GM21737 (cell line): ENCODE measurements around the gene CCR7.
"Not testable (repeated sequence)": the region's sequence is repeated elsewhere in the genome, so short reads cannot be mapped to it uniquely, and the experiment has no call there.

Source experiments
- ATAC-seq: cut with Tn5 transposase; IDR thresholded peaks from one replicate; pipeline ENCODE4 v1.9.1; 2021; ENCODE audit warnings: mild to moderate bottlenecking, moderate library complexity; ENCODE audit not compliant: unreplicated experiment

Gene CCR7

DNA sequence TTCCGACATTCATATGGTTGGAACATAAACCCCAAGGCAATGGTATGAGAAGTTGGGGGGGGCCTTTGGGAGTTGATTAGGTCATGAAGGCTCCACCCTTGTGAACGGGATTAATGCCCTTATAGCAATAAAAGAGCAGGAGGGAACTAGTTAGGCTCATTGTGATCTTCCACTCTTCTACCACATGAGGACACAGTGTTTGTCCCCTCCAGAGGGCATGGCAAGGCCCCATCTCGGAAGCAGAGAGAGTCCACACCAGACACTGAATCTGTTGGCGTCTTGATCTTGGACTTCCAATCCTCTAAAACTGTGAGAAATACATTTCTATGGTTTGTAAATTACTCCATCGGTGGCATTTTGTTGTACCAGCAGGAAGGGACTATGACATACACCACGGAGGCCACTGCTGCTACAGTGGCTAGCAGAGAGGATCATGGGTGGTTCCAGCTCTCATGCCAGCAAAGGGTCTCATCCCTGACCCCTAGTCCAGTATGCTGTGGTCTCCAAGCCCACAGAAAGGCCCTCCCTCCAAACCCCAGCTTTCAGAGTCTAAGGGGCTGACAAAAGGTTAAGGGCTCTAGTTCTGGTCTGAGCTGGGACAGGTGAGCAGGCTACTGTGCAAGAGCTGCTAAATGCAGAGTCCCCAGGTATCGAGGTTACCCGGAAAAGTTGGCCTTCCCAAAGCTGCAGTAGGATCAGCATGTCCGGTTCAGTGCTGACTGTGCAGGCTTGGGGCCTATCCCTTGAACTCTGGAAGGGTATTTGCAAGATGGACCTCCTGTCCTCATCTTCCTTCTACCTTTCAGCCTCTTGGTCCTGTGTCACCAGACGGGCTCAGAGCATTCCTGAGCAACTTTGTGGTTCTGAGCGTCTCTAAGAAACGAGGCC, 12.2 kb downstream of the CCR7 start:
- ATAC-seq = no peak

DNA sequence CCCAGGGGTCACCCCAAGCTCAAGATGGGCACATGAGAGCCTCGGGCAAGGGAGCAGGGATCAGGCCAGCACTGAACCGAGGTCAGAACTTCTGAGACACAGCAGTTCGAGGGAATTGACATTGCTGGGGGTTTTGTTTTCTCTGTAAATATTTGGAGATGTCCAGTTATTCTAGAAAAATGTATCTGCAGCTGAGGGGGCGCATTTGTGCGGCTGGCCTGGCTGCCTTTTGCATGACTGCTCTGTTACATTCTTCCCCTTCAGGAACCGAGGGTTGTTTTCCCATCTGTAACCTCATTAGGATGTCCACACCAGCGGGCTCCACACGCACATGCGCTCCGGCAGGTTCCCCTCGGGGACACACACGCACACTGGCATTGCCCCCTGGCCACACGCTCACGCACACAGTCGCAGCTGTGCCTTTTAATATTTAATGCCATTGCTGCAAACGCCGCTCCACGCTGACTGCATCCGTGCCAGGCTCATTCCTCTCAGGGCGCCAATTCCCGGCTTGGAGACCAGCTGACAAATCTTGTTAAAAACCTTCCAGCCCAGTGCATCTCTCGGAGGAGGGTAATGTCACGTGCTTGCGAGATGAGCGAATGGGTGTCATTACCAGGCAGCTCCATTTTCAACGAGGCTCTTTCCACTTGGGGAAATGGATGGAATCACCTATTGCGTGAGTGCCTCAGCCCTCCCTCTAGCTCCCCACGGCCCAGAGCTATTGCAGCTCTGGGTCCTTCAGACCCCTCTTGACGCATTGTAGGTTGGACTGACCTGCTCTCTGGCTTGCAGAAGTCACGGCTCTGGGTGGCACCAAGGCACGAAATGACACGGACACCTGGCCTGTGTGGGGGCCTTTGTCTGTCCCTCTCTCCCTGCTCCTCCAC, 13.1 kb downstream of the CCR7 start:
- no peak for ATAC-seq

DNA sequence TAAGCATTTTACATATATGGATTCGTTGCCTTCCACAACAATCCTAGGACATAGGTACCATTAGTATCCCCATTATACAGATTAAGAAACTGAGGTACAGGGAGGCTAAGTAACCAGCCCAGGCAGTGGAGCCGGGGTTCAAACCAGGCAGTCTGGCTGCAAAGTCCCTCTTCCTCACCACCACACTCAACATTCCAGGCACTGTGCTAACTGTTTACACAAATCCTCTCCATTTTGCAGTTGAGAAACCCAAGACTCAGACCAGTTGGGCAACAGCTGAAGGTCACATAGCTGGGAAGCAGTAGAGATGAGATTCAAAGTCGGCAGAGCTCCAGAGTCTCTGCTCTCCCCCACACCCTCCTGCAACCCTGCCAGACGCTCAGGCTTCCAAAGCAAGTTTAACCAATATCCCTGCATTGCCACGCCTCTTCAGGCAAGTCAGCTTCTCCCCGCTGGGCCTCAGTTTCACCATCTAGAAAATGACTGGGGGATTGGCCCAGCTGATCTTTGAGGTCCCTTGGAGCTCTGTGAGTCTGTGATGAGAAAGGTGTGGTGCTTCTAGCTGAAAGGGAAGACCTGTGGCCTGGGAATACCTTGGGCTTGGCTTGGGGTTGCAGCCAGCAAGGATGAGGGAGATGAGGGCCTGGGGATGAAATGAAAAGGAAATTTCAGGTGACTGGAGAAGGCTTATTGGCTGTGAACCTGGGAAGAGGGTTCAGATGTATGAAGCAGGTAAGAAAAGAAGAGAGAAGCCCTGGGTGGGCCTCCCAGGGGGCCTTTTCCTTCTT, 14.0 kb downstream of the CCR7 start:
- ATAC-seq = no peak

DNA sequence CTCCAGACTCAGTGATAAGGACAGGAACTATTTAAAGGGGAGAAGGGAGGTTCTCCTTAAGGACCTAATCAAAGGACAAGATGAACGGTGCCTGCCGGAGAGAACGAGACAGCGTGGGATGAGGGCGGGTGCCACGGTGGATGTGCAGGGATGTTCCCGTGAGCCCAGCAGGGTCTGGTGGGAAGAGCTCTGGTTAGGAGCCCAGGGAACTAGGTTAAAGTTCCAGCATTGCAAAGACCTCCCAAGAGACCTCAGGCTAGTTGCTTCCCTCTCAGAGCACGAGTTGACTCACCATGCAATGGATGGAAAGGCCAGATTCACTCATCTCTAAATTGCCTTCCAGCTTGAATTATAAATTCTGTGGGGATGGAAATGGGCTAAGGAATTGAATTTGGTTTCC, 14.7 kb downstream of the CCR7 start:
- no peak for ATAC-seq

DNA sequence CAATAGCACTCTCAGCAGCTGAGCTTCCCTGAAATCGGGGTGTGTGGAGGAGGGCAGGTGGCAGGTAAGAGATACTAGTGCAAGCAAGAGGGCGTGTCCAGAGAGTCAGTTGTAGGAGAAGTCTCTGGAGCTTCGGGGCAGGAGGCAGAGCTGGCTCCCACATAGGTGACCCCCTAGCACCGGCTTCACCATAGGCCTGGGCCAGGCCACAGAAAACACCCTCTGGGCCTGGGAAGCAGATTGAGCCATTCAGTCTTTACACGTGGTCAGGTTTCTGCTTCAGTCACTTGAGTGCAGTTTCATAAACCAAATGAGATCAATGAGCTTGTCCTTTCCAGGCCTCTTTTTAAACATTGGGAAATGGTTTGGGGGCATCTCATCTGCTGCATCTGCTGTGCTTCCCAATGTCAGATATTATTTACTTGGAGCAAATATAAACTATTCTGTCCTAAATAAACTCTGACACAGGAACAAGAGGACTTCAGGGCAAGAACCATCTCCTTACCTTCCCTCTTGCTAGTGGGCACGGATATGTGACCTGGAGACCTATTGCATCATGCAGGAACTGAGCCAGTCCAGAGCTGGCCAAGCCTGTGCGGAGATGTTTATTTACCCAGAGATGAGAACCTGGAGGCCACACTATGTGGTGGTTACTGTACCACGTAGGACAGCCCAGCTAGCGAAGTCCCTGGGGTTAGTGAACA, 16.1 kb downstream of the CCR7 start:
- ATAC-seq = no peak

DNA sequence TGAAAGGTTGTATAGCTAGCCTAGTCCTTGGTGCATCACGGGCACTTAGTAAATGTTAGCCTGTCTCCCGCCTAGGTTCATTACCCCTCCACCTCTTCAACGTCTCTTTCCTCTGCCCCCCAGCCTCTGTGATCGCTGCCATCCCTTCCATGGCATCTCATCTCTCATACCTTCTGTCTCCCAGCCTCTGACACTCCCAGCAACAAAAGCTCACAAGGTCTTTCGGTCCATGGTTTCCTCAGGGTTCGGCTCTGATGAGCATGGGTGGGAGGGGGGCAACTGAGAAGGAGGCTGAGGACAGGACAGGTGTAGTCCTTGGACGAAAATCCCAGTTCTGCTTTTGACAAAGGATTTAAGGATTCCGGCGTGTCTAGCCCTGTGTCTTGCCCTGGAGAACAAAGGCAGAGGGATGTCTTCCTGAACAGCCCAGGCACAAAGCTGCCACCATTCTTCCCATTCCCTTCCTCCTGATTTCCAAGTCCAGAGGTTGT, 16.7 kb downstream of the CCR7 start:
- ATAC-seq = no peak

DNA sequence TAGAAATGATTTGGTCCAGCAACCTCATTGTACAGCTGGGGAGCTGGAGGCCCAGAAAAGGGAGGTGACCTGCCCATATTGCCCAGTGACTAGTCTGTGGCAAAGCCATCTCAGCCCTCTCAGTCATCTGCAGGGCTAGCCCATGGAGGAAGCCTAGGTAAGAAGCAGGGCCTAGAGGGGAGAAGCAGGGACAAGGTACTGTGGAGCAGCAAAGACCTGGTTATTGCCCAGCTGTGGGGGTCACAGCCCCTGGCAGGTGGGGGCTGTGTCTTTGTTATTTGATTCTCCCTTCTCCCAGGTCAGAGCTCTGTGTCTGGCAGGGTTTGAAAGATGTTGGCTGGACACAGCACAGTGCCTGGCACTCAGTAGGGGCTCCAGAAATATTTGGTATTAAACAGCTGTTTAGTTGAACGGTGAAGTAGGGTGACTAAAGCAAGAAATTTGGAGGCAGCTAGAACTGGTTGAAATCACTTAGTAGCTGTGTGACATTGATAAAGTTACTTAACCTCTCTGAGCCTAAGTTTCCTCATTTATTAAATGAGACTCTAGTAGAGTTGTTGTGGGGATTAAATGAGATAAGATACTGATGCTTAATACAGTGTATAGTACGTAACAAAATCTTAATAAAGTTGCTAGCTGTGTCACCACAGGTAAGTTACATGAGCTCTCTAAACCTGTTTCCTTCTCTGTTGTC, 17.3 kb downstream of the CCR7 start:
- ATAC-seq = no peak

DNA sequence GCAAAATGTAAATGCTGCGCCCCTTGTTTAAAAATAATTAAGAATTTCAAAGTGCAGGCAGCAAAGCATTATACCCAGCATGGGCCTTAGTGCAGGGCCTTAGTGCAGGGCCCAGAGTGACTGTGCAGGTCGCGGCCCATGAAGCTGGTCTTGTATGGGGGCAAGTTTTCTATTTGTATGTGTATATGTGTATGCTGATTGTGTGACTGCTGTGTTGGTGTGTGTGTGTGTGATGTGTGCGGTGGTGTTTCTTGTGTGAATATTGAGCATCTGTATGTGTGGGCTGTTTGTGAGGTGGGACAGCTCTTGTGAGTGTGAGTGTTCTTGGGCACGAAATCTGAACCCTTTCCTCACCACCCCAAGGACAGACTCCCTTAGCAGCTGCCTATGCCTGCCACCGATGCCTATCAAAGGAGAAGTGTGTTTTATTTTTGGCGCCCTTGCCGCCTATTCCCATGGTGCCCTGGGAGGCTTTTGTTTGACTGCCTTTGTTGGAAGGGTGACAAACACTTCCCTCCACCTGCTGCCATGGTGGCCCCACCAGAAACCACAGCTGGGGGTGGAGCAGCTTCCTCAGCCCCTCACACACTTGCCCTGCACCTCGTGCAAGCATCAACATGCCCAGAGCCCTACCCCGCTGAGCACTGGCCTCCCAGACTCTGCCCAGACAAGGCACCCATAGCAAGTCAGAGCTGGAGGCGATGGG, 18.0 kb downstream of the CCR7 start:
- no peak for ATAC-seq

DNA sequence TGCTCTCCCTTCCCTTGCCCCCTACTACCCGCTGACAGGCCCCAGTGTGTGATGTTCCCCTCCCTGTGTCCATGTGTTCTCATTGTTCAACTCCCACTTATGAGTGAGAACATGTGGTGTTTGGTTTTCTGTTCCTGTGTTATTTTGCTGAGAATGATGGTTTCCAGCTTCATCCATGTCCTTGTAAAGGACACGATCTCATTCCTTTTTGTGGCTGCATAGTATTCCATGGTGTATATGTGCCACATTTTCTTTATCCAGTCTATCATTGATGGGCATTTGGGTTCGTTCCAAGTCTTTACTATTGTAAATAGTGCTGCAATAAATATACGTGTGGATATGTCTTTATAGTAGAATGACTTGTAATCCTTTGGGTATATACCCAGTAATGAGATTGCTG, 18.8 kb downstream of the CCR7 start:
- ATAC-seq = not testable (repeated sequence)

DNA sequence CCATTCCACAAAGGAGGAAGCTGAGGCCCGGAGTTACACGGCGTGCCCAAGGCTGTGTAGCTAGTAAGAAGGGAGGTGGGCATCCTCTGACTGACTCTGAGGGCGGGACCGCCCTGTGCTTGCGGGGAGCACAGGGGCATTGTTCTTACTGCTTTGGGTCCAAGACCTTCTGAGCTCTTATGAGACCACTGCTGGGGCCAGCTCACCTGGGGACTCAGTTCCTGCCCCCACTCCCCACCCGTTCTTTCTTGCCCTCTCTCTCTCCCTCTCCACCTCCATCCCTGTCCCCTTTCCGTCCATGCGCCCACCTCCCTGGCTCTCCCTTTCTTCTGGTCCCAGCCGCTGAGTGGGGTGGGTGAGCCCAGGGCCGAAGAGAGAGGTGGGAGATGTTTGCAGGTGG, 19.6 kb downstream of the CCR7 start:
- ATAC-seq = no peak

DNA sequence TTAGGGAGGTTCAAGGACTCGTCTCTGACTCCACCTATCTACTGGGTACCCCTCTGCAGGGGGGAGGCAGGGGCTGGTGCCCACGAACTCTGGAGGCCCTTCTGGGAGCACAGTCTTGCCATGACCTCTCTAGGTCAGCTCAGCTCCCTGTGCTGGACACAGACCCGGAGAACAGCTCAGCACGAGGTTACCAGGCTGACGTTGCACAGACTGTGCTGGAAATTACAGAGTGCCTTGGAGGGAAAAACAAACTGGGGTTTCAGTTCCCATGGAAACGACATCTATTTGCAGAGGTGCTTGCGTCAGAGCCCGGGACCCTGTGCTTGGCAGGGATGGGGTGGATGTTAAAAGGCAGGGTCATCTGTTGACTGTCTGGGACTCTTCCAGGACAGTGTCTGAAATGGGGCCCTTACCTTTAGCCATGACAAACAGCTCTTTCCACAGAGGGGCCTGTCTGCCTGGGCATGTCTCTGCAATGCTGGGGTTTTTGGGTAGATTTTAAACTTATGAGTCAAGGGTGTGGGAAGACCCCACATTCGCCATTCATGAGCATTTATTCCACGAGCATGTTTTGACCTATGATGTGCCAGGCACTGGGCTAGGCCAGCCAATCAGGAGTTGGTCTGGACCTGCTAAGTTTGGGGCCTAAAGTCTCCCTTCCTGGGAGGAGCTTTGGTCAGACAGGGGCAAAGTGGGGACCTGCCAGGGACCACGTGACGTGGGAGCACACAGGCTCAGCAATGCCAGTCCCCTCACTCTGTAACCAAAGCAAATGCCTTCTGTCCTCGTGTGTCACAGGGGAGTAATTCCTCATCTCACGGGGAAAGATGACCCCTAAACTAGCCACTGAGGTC, 22.5 kb downstream of the CCR7 start:
- ATAC-seq = peak; percentile 48

DNA sequence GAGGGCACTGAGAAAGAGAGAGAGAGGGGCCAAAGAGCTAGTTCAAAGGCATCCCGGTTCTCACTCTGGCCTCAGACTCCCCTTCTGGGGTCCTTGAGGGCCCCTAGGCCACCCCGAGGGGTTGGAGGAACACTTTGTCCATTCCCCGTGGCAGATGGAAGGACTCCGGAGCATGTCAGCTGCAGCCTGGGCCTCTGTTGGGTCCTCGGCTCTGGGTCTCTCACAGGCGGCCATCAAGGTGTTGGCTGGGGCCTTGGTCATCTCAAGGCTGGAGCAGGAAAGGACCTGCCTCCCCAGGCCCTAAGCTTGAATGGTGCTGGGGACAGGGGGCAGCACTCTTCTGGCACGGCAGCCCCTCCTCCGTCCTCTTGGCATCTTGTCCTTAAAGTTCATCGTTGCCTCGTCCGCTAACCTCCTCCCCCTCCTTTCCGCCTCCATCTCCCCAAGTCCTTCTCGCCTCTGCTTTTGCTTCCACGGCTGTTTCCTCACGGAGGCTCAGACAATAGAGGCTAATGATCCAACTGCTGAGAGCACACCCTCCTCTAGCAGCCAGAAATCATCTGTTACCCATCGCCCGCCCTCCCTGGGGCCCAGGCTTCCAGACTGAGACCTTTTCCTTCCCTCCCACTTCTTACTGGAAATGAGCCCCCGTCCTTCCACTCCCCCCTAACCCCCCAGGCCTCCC, 23.3 kb downstream of the CCR7 start:
- no peak for ATAC-seq

DNA sequence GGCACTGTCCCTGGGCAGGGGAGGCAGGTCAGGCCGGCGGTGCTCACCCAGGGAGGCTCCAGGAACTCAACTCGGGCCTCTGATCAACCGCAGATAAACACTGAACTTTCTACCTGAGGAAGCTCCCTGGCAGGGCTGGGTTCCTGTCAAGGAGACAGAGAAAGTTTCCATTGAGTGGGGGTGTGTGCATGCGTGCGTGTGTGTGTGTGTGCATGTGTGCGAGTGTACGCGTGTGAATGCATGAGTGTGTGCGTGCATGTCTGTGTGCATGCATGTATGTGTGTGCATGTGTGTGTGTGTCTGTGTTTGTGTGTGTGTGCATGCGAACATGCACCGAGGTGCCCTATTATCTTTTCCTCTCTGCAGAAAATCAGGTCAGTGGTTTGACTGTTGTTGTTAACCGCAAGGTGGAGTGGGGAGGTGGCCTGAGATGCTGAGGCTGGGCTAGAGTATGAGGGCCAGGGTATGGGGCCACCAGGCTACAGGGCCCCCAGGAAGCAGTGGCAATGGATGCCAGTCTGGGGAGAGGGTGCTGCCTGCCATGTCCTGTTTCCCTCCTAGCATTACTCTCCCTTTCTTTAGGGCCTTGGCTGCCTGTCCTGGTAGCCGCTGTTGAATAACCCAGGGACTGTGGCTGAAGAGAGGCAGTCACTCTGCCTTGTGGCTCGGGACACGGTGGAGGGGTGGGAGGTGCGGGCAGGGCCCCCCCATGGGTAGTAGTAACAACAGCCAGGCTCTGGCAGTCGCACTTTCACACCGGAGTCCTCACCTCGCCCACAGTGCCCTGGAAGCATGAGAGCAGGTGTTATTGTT, 24.0 kb downstream of the CCR7 start:
- no peak for ATAC-seq

DNA sequence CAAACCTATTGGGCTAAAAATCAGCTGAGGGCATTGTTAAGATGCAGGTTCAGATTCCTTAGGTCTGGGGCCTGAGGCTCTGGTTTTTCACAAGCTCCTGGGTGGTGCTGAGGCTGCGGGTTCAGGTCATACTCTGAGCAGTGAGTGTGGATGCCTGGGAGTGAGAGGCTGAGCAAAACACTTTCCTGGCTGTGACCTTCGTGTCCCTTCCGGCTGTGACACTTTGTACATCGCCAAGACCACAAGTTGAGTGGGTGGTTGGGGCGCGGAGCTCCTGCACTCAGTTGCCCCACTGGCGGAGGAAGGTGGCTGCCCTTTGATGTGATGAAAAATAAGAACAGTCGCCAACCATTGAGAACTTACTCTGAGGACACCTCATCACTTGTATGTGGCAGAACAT, 24.8 kb downstream of the CCR7 start:
- no peak for ATAC-seq

DNA sequence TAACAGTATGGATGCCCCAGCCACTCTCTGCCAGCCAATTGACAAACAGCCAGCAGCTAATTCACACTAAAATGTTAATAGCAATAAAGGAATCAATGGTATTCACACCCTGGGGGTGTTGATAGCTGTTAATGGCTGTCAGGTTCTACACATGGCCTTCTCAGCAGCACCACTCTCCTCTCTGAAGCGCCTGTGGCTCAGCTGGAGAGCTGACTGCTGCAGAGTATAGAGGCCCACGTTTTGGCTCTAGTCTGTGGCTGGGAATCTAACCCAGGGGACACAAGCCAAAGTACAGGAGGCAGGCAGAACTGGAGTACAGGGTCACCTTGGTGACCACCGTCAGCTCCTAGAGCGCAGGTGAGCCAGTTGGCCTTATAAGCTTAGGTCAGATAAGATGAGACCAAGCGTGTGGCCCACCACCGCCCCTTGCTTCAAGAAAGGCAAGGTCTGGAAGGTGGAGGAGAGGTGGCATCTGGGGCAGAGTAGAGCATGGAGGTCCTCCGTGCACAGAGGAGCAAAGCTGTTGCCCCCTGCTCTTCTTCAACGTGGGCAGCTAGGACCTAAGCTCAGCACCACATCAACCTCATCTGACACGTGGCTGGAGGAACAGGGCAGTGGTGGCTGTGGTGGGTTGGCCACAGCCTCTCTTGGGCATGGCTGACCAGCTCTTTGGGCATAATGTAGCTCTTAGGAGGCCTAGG, 25.4 kb downstream of the CCR7 start:
- no peak for ATAC-seq
